Measurements from ENCODE around the gene RHNO1.

The RHNO1 gene

DNA sequence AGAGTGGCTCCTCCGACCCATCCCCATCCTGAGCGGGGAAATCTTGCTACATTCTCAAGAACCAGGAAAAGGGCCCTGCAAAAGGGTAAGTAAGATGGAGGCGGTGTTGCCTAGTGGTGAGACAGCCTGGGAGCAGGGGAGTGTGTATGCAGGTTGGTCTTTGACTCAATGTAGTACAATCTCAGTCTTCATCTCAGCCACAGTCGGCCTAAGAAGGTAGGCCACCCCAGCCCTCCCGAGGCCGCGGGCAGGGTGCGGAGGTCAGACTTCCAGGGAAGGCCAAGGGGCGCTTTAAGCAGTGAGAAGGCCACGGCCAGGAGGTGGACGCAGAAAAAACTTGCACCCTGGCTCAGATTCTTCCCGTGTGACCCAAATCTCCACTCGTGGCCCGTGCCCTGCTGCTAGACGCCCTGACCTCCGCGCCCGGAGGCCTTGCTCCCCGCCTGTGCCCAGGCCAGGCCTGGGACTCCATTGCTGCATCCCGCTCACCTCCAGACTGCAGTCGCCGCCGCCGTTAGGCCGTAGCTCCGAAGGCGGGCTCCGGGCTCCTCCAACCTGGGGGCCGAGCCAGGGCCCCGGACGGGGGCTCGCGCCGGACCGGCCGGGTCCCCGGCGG, 484 bp upstream of the RHNO1 start:
- DNase-seq, result peak; percentile 14
- peaks cover 3% of the 10 kb centered on the region; the same call in 1 of the 2 replicates for H3K36me3 ChIP-seq (replicated peaks; ENCODE audit: insufficient read depth, low read length)
- H4K20me1 ChIP-seq (ENCODE audit: insufficient read depth, low read length), result no peaks in the 10 kb centered on the region
- H3K27me3 ChIP-seq (replicated peaks; ENCODE audit: insufficient read depth, low read length), result no peaks in the 10 kb centered on the region
- H3K79me2 ChIP-seq (ENCODE audit: low read length), result peaks cover 93% of the 10 kb centered on the region
- TF ChIP-seq, protein P1, sequence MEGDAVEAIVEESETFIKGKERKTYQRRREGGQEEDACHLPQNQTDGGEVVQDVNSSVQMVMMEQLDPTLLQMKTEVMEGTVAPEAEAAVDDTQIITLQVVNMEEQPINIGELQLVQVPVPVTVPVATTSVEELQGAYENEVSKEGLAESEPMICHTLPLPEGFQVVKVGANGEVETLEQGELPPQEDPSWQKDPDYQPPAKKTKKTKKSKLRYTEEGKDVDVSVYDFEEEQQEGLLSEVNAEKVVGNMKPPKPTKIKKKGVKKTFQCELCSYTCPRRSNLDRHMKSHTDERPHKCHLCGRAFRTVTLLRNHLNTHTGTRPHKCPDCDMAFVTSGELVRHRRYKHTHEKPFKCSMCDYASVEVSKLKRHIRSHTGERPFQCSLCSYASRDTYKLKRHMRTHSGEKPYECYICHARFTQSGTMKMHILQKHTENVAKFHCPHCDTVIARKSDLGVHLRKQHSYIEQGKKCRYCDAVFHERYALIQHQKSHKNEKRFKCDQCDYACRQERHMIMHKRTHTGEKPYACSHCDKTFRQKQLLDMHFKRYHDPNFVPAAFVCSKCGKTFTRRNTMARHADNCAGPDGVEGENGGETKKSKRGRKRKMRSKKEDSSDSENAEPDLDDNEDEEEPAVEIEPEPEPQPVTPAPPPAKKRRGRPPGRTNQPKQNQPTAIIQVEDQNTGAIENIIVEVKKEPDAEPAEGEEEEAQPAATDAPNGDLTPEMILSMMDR (IDR thresholded peaks at IDR 0.05; ENCODE audit: low read length), result no peak
- no peak for TF ChIP-seq EZH2 (optimal IDR thresholded peaks at IDR 0.05; ENCODE audit: low read depth, low read length)
- no peak for TF ChIP-seq EZH2phosphoT487 (IDR thresholded peaks at IDR 0.05; ENCODE audit: low read length)
- peaks cover 9% of the 10 kb centered on the region; the same call in 1 of the 2 replicates for H3K4me1 ChIP-seq (ENCODE audit: low read length)
- H3K4me3 ChIP-seq (ENCODE audit: low read length), result peak overlapping the region; percentile 91
- H3K27ac ChIP-seq (ENCODE audit: low read length), result peak overlapping the region; percentile 69
- no peaks in the 10 kb centered on the region for H3K9me2 ChIP-seq (replicated peaks; ENCODE audit: insufficient read depth, low read length)
- H3F3A ChIP-seq (ENCODE audit: insufficient read depth, low read length), result peaks cover 6% of the 10 kb centered on the region
- H3K9ac ChIP-seq (ENCODE audit: low read length), result peak overlapping the region; percentile 86
- H3K4me2 ChIP-seq (ENCODE audit: low read depth, low read length), result peak overlapping the region; percentile 99
- peak overlapping the region; percentile 82 for H2AFZ ChIP-seq (ENCODE audit: low read length)
- H3K9me3 ChIP-seq (replicated peaks; ENCODE audit: insufficient read depth, low read length), result no peaks in the 10 kb centered on the region

DNA sequence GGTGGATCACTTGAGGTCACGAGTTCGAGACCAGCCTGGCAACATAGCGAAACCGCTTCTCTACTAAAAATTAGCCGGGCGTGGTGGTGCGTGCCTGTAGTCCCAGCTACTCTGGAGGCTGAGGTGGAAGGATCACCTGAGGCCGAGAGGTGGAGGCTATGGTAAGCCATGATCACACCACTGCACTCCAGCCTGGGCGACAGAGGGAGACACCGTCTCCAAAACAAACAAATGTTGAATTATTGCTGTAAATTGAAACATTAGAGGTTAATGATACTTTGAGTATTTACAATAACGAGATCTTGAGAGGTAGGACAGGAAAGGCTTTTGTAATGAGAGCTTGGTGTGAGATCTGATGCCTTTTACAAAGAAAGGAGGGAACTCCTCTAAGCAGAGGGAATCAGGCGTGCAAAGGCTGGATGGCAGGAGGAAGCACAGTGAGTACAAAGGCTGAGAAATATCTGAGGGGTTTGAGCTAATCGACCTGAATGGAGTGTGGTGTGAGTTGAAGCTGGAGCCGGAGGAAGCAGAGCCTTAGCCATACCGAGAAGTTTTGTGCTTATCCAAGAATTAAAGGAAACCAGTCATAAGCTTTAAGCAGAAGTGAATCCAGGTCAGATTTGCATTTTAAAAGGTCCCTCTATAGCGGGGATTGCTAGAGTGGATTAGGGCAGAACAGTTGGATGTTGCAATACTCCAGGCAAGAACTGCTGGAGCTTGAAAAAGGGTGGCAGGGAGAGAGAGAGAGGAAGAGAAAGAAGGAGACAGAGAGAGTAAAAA, 1.1 kb downstream of the RHNO1 start:
- 0 out of 2 replicates have a peak overlapping the region, but pooled peaks have one; percentile 2 for H2AFZ ChIP-seq (ENCODE audit: low read length)
- no peaks in the 10 kb centered on the region; the same call in 1 of the 2 replicates for H3K36me3 ChIP-seq (replicated peaks; ENCODE audit: insufficient read depth, low read length)

DNA sequence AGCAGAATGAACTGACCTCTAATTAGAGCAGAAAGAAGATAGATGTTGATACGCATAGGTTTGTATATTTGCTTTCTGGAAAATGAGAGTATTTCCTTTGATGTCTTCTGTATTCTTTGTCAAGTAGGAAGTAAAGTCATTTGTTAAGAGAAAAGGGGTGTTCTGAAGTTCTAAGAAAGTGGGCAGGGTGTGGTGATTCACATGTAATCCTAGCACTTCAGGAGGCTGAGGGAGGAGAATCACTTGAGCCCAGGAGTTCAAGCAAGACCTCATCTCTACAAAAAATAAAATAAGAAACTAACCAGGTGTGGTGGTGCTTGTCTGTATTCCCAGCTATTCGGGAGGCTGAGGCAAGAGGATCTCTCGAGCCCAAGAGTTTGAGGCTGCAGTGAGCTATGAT, 2.8 kb downstream of the RHNO1 start:
- Histone ChIP-seq H3K79me2 (ENCODE audit: low read length) (peaks cover 83% of the 10 kb centered on the region), H3K4me1 (ENCODE audit: low read length) (peaks cover 9% of the 10 kb centered on the region; the same call in 1 of the 2 replicates), H3K4me3 (ENCODE audit: low read length) (no peak overlapping the region), H3K9me2 (replicated peaks; ENCODE audit: insufficient read depth, low read length) (no peaks in the 10 kb centered on the region), H3F3A (ENCODE audit: insufficient read depth, low read length) (peaks cover 6% of the 10 kb centered on the region), H2AFZ (ENCODE audit: low read length) (no peak overlapping the region), H3K27ac (ENCODE audit: low read length) (no peak overlapping the region), H3K36me3 (replicated peaks; ENCODE audit: insufficient read depth, low read length) (no peaks in the 10 kb centered on the region), H3K4me2 (ENCODE audit: low read depth, low read length) (no peak overlapping the region), H4K20me1 (ENCODE audit: insufficient read depth, low read length) (no peaks in the 10 kb centered on the region), H3K9me3 (replicated peaks; ENCODE audit: insufficient read depth, low read length) (no peaks in the 10 kb centered on the region), H3K27me3 (replicated peaks; ENCODE audit: insufficient read depth, low read length) (no peaks in the 10 kb centered on the region), H3K9ac (ENCODE audit: low read length) (no peak overlapping the region)
- TF ChIP-seq EZH2 (optimal IDR thresholded peaks at IDR 0.05; ENCODE audit: low read depth, low read length), result no peak
- TF ChIP-seq, protein P1 (IDR thresholded peaks at IDR 0.05; ENCODE audit: low read length), result no peak
- TF ChIP-seq EZH2phosphoT487 (IDR thresholded peaks at IDR 0.05; ENCODE audit: low read length), result no peak
- DNase-seq, result no peak

More for the DNA sequence above, 1.1 kb downstream of the RHNO1 start:
- no peaks in the 10 kb centered on the region for H3K27me3 ChIP-seq (replicated peaks; ENCODE audit: insufficient read depth, low read length)
- H3K4me3 ChIP-seq (ENCODE audit: low read length), result peak overlapping the region; percentile 91
- H3K9me3 ChIP-seq (replicated peaks; ENCODE audit: insufficient read depth, low read length), result no peaks in the 10 kb centered on the region
- H3K79me2 ChIP-seq (ENCODE audit: low read length), result peaks cover 94% of the 10 kb centered on the region
- H3F3A ChIP-seq (ENCODE audit: insufficient read depth, low read length), result peaks cover 6% of the 10 kb centered on the region
- peaks cover 9% of the 10 kb centered on the region; the same call in 1 of the 2 replicates for H3K4me1 ChIP-seq (ENCODE audit: low read length)
- DNase-seq, result no peak
- peak overlapping the region; percentile 64 for H3K4me2 ChIP-seq (ENCODE audit: low read depth, low read length)
- H3K27ac ChIP-seq (ENCODE audit: low read length), result peak overlapping the region; percentile 61; the same call in 1 of the 2 replicates
- H3K9ac ChIP-seq (ENCODE audit: low read length), result peak overlapping the region; percentile 86
- TF ChIP-seq EZH2 (optimal IDR thresholded peaks at IDR 0.05; ENCODE audit: low read depth, low read length) (no peak), EZH2phosphoT487 (IDR thresholded peaks at IDR 0.05; ENCODE audit: low read length) (no peak)
- TF ChIP-seq, protein P1 (IDR thresholded peaks at IDR 0.05; ENCODE audit: low read length), result no peak
- H4K20me1 ChIP-seq (ENCODE audit: insufficient read depth, low read length), result no peaks in the 10 kb centered on the region
- H3K9me2 ChIP-seq (replicated peaks; ENCODE audit: insufficient read depth, low read length), result no peaks in the 10 kb centered on the region
